Retinal pigment epithelial cell (primary cell): ENCODE data around the gene RIC8A.

Experiments used
- DNase-seq: peaks from one replicate; pipeline ENCODE4 v3.0.0-alpha.2; 2010; ENCODE audit warnings: low read depth
- H3K4me3 ChIP-seq: 2 replicates; pipeline ENCODE4 v1.5.1; 2011; ENCODE audit warnings: mild to moderate bottlenecking, low read length, control low read depth, moderate library complexity
- TF ChIP-seq, protein P1 (sequence below): conservative IDR thresholded peaks from 2 replicates; pipeline ENCODE4 v1.5.1; 2011; ENCODE audit warnings: low read depth, low read length, control low read depth, inconsistent platforms

RIC8A gene

GRCh38 chr11:210803-211180 is 3.3 kb downstream of the RIC8A start:
- TF ChIP-seq, protein P1, sequence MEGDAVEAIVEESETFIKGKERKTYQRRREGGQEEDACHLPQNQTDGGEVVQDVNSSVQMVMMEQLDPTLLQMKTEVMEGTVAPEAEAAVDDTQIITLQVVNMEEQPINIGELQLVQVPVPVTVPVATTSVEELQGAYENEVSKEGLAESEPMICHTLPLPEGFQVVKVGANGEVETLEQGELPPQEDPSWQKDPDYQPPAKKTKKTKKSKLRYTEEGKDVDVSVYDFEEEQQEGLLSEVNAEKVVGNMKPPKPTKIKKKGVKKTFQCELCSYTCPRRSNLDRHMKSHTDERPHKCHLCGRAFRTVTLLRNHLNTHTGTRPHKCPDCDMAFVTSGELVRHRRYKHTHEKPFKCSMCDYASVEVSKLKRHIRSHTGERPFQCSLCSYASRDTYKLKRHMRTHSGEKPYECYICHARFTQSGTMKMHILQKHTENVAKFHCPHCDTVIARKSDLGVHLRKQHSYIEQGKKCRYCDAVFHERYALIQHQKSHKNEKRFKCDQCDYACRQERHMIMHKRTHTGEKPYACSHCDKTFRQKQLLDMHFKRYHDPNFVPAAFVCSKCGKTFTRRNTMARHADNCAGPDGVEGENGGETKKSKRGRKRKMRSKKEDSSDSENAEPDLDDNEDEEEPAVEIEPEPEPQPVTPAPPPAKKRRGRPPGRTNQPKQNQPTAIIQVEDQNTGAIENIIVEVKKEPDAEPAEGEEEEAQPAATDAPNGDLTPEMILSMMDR, result no peak
- DNase-seq, result no peak
- H3K4me3 ChIP-seq, result no peak overlapping the region

DNA sequence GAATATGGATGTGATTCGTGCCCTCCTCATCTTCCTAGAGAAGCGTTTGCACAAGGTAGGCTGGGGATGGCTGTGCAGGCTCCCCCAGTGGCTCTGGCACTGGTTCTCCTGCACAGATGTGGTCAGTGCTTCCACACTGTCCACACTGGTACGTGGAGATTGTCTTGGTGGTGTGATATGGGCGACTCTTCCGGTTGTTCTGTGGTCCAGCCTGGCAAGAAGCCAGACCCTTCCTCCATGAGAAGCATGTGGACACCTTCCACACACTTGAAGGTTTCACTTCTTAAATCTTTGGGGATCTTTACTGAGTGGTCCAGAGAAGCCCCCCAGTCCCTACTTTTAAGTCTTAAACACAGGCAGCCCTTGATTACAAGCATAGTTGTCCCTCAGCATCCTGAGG is 3.8 kb downstream of the RIC8A start:
- TF ChIP-seq, protein P1, result no peak
- DNase-seq, result no peak
- no peak overlapping the region for H3K4me3 ChIP-seq

DNA sequence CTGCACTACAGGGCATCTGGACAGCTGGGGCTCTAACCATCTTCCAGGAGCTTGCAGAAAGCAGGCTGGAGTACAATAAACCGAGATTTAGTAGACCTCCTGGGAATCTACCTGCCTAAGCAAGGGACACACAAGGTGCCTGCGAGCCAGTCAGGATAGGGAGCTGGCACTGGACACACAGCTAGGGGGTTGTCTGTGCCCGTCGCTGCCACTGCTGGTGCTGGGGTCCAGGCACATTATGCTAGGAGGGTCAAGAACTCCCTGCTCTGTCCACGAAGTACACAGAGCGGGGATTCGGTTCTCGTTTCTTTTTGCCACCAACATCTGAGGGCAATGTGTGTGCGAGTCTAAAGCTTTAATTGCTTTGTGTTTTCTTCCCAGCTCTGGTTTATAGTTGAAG is 4.2 kb downstream of the RIC8A start:
- TF ChIP-seq, protein P1, result no peak
- DNase-seq, result no peak
- H3K4me3 ChIP-seq, result no peak overlapping the region

DNA sequence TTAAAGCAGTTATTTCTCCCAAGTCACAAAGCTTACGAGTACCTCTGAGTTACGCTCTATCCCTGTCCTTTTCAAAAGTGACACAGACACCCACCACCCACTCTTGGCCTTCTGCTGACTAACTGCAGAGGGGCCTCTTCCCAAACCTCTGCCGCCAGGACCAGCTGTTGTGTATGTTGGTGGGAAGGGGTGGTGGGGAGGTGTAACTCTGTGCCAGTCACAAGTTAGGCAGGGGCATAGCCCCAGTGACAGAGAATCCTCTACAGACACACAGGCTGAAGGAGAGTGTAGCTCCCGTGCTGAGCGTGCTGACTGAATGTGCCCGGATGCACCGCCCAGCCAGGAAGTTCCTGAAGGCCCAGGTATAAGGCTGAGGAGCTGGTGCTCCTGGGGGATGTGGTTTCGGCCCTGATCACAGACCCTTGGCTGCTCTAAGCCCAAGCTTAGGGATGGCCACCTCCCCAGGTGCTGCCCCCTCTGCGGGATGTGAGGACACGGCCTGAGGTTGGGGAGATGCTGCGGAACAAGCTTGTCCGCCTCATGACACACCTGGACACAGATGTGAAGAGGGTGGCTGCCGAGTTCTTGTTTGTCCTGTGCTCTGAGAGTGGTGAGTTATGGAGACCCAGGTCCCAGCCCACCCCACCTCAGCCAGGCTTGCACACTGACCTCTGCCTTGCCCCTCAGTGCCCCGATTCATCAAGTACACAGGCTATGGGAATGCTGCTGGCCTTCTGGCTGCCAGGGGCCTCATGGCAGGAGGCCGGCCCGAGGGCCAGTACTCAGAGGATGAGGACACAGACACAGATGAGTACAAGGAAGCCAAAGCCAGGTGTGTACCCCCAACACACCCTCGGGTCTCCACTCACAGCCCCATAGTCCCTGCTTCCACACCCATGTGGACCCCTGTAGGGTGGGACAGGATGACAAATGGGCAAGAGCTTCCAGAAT is 4.9 kb downstream of the RIC8A start:
- TF ChIP-seq, protein P1, result no peak
- H3K4me3 ChIP-seq, result no peak overlapping the region
- DNase-seq, result no peak

GRCh38 chr11:213111-213510 is 5.6 kb downstream of the RIC8A start:
- no peak for DNase-seq
- TF ChIP-seq, protein P1, result no peak
- H3K4me3 ChIP-seq, result no peak overlapping the region

GRCh38 chr11:214083-214482 is 6.6 kb downstream of the RIC8A start:
- TF ChIP-seq, protein P1, result no peak
- no peak overlapping the region for H3K4me3 ChIP-seq
- DNase-seq, result no peak

DNA sequence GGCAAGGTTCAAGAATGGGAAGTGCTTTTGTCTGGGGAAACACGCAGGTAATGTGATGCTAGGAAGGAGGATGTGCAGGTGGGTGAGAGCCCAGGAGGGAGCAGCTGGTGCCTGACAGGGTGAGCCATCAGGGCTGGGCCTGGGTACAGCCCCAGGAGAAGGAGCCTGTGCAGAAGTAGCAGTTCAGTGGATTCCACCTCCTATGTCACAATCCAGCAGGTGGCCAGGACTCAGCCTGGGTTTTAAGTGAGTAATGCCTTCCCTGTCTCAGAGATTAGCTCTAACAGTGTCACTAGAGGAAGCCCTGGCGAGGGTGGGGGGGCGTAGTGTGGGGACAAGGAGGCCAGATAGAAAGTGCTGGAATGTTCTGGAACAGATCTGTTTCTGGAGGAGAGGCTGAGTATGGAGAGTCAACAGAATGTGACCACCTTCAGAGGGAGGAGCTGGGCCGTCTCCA is 8.1 kb downstream of the RIC8A start:
- TF ChIP-seq, protein P1, result no peak

More for the DNA sequence above, 8.1 kb downstream of the RIC8A start:
- H3K4me3 ChIP-seq, result no peak overlapping the region
- DNase-seq, result no peak
